Measurements from ENCODE around the gene JAK2.

- no peak for TF ChIP-seq CTCF (conservative IDR thresholded peaks at IDR 0.05; ENCODE audit: low read length)
- no peak for TF ChIP-seq EZH2phosphoT487 (IDR thresholded peaks at IDR 0.05; ENCODE audit: borderline replicate concordance)
These were observed 161.2 kb downstream of the JAK2 start for GRCh38 chr9:5146241-5146640.

Data from Loucy (cell line).